ENCODE measurements around the gene ALG12.

DNA sequence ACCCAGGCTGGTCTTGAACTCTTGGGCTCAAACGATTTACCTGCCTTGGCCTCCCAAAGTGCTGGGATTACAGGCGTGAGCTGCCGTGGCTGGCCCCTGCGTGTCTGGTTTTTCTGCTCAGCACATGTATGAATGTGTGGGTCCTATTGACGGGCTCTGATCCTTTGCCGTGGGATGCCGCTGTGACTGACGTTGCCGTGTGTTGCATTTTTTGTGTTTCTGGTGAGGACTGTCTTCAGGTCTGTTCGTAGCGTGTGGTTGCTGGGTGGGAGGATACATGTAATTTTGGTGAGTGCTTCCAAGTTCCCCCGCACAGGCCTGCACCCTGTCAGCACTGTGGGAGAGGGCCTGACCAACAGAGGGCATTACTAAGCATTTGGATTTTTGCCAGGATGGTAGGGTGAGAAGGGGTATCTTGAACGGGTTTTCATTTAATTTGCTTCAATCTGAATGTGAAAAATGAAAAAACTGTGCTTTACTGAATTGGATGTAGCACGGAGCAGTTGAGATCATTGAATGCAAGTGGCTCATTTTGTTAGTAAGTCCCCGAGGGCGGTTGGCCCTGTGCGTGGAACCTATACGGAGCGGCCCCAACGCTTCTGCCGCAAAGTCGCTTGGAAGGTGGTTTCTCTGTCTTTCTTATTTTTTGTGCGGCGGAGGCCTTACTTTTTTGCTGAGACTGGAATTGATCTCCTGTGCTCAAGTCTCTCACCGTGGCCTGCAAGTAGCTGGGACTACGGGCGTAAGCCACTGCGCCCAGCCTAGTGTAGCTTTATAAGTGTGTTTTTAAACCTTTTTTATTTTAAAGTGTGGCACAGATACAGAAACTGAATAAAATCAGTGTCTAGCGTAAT, 56.4 kb downstream of the ALG12 start:
- no peak for TF ChIP-seq POLR2AphosphoS5 (IDR thresholded peaks at IDR 0.05; ENCODE audit: low read depth, low read length)
- TF ChIP-seq TAF1 (IDR thresholded peaks at IDR 0.05; ENCODE audit: borderline replicate concordance, insufficient read depth, low read length) = no peak
- TF ChIP-seq, protein P1, sequence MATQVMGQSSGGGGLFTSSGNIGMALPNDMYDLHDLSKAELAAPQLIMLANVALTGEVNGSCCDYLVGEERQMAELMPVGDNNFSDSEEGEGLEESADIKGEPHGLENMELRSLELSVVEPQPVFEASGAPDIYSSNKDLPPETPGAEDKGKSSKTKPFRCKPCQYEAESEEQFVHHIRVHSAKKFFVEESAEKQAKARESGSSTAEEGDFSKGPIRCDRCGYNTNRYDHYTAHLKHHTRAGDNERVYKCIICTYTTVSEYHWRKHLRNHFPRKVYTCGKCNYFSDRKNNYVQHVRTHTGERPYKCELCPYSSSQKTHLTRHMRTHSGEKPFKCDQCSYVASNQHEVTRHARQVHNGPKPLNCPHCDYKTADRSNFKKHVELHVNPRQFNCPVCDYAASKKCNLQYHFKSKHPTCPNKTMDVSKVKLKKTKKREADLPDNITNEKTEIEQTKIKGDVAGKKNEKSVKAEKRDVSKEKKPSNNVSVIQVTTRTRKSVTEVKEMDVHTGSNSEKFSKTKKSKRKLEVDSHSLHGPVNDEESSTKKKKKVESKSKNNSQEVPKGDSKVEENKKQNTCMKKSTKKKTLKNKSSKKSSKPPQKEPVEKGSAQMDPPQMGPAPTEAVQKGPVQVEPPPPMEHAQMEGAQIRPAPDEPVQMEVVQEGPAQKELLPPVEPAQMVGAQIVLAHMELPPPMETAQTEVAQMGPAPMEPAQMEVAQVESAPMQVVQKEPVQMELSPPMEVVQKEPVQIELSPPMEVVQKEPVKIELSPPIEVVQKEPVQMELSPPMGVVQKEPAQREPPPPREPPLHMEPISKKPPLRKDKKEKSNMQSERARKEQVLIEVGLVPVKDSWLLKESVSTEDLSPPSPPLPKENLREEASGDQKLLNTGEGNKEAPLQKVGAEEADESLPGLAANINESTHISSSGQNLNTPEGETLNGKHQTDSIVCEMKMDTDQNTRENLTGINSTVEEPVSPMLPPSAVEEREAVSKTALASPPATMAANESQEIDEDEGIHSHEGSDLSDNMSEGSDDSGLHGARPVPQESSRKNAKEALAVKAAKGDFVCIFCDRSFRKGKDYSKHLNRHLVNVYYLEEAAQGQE (IDR thresholded peaks at IDR 0.05; ENCODE audit: insufficient read depth in 1 of 2, low read depth in 2 of 2, low read length in 2 of 2) = no peak
- TF ChIP-seq SIN3A (IDR thresholded peaks at IDR 0.05; ENCODE audit: borderline replicate concordance, insufficient read depth, low read length) = no peak
- TF ChIP-seq FOXP2 (optimal IDR thresholded peaks at IDR 0.05; ENCODE audit: borderline replicate concordance, extremely low read depth, extremely low read length, insufficient read depth) = no peak

Measured in PFSK-1 (cell line).